Endothelial cell of umbilical vein (primary cell): Measurements from ENCODE around the gene SOHLH2. TPM values are rescaled to one million over a fixed set of nuclear protein-coding genes. Genes with fewer than 3 reads are reported as not detected.

Experiments used
- BruUV-seq: library from RNA; stranded (reverse); fragments of 400-500 nt; replicated peaks from 2 replicates; lab custom pipeline; 2021; lab: Mats Ljungman, UMichigan
- CTCF ChIA-PET: fragments of 300-600, 350-600 bp; sonication (Branson Sonifier 250); formaldehyde crosslinking; loops from one replicate; lab custom pipeline; 2021; ENCODE audit warnings: antibody characterized with exemption, inconsistent platforms; lab: Charles Lee
- POLR2A ChIA-PET: fragments of 300-600, 350-600 bp; sonication (Branson Sonifier 250); formaldehyde crosslinking; loops from one replicate; lab custom pipeline; 2021; ENCODE audit warnings: antibody characterized with exemption, inconsistent platforms; lab: Charles Lee
- DNase-seq: peaks from one replicate; pipeline ENCODE4 v3.0.0-alpha.2; 2011; ENCODE audit warnings: low read depth, low spot score
- FAIRE-seq: peaks from 2 replicates; lab custom pipeline; 2011; peaks lifted over from hg19 to GRCh38; lab: Jason Lieb, UNC
- H2AFZ ChIP-seq: 2 replicates; pipeline ENCODE4 v1.6.0; 2012; ENCODE audit warnings: low read depth, low read length, control low read depth, inconsistent platforms
- H3K27ac ChIP-seq: 2 replicates; pipeline ENCODE4 v1.5.1; 2011; ENCODE audit warnings: low read depth, mild to moderate bottlenecking, control low read depth, low read length, moderate library complexity; ENCODE audit not compliant: insufficient read depth
- H3K27me3 ChIP-seq, 2 experiments: 2 replicates each; pipeline versions ENCODE4 v1.6.0 to v1.6.1; 2011; ENCODE audit warnings: low read length in 2 of 2, mixed read lengths in 1 of 2; ENCODE audit not compliant: control insufficient read depth in 2 of 2, insufficient read depth in 2 of 2
- H3K36me3 ChIP-seq, 2 experiments: 2 replicates in 1 of 2; 3 replicates in 1 of 2; pipeline ENCODE4 v1.5.1; 2011; ENCODE audit warnings: low read length in 2 of 2, mild to moderate bottlenecking in 1 of 2, moderate library complexity in 1 of 2; ENCODE audit not compliant: control insufficient read depth in 2 of 2, insufficient read depth in 2 of 2; ENCODE audit errors: extremely low read depth in 1 of 2
- H3K4me1 ChIP-seq: 3 replicates; pipeline ENCODE4 v1.5.1; 2011; ENCODE audit warnings: mild to moderate bottlenecking, low read length; ENCODE audit not compliant: control insufficient read depth, insufficient read depth; ENCODE audit errors: extremely low read depth
- H3K4me2 ChIP-seq: 2 replicates; pipeline ENCODE4 v1.6.1; 2011; ENCODE audit warnings: low read length, control low read depth, mixed read lengths; ENCODE audit not compliant: insufficient read depth
- H3K4me3 ChIP-seq, 3 experiments: fragments of 200-600 bp in 1 of 3; sonication (generic), shearing (Covaris generic) in 1 of 3; replicated peaks in 1 of 3; 2 replicates each; pipeline ENCODE4 v1.5.1; 2011 to 2016; ENCODE audit warnings: control low read depth in 3 of 3, low read length in 3 of 3, mild to moderate bottlenecking in 2 of 3, inconsistent platforms in 1 of 3, low read depth in 1 of 3, moderate library complexity in 1 of 3; ENCODE audit not compliant: insufficient read depth in 1 of 3
- H3K79me2 ChIP-seq: 2 replicates; pipeline ENCODE4 v1.6.0; 2012; ENCODE audit warnings: low read length, inconsistent platforms; ENCODE audit not compliant: control insufficient read depth, insufficient read depth
- H3K9ac ChIP-seq: replicated peaks from 2 replicates; pipeline ENCODE3; 2011; ENCODE audit warnings: low read length, control low read depth; ENCODE audit not compliant: insufficient read depth; ENCODE audit errors: extremely low read depth
- H3K9me1 ChIP-seq: replicated peaks from 3 replicates; pipeline ENCODE4 v1.6.0; 2011; ENCODE audit warnings: mild to moderate bottlenecking, low read length; ENCODE audit not compliant: control insufficient read depth, insufficient read depth; ENCODE audit errors: extremely low read depth
- H3K9me3 ChIP-seq: replicated peaks from 2 replicates; pipeline ENCODE4 v1.5.1; 2012; ENCODE audit warnings: low read length, inconsistent platforms; ENCODE audit not compliant: control insufficient read depth, insufficient read depth
- H4K20me1 ChIP-seq: replicated peaks from 2 replicates; pipeline ENCODE3; 2011; ENCODE audit warnings: mild to moderate bottlenecking, low read length; ENCODE audit not compliant: control insufficient read depth, insufficient read depth; ENCODE audit errors: extremely low read depth
- CTCF ChIP-seq, 2 donors: IDR thresholded peaks; 1 replicate in 1 of 2; 2 replicates in 1 of 2; pipeline ENCODE4 v1.5.1; 2011; ENCODE audit warnings: low read length in 2 of 2, mild to moderate bottlenecking in 2 of 2, moderate library complexity in 2 of 2, control low read depth in 1 of 2, inconsistent platforms in 1 of 2, low read depth in 1 of 2; ENCODE audit not compliant: insufficient read depth in 1 of 2; ENCODE audit errors: extremely low read depth in 1 of 2
- EZH2 ChIP-seq: IDR thresholded peaks from 2 replicates; pipeline ENCODE4 v1.6.1; 2012; ENCODE audit warnings: borderline replicate concordance, low read depth, mild to moderate bottlenecking, moderate library complexity, low read length, inconsistent platforms; ENCODE audit not compliant: severe bottlenecking
- FOS ChIP-seq: IDR thresholded peaks from 2 replicates; pipeline ENCODE4 v1.6.1; 2011; ENCODE audit warnings: mild to moderate bottlenecking, low read length, moderate library complexity, borderline replicate concordance; ENCODE audit not compliant: insufficient read depth
- GATA2 ChIP-seq: IDR thresholded peaks from 2 replicates; pipeline ENCODE4 v1.7.0; 2011; ENCODE audit warnings: low read depth, mild to moderate bottlenecking, moderate library complexity, mixed read lengths, low read length; ENCODE audit not compliant: insufficient read length, insufficient read depth
- JUN ChIP-seq: IDR thresholded peaks from 2 replicates; pipeline ENCODE4 v1.6.1; 2011; ENCODE audit warnings: borderline replicate concordance, low read depth; ENCODE audit not compliant: insufficient read length, insufficient read depth
- MAX ChIP-seq: IDR thresholded peaks from 2 replicates; pipeline ENCODE4 v1.6.1; 2011; ENCODE audit not compliant: insufficient read depth, insufficient read length
- MYC ChIP-seq: IDR thresholded peaks from one replicate; pipeline ENCODE4 v1.6.1; 2011; ENCODE audit warnings: mild to moderate bottlenecking, low read depth, low read length
- POLR2A ChIP-seq: IDR thresholded peaks from 2 replicates; pipeline ENCODE4 v1.6.1; 2012; ENCODE audit warnings: low read depth, mild to moderate bottlenecking, control low read depth, low read length
- POLR2AphosphoS5 ChIP-seq: IDR thresholded peaks from 2 replicates; pipeline ENCODE4 v1.6.1; 2012; ENCODE audit warnings: low read depth, mild to moderate bottlenecking, control low read depth, low read length, moderate library complexity; ENCODE audit not compliant: insufficient read depth
- dilution Hi-C: fragments of 300-500 bp; cut with MboI; formaldehyde crosslinking; loops from one replicate; pipeline ENCODE4 v1.15.0; 2019; ENCODE audit warnings: low sequenced_read_pairs; ENCODE audit not compliant: extremely low pct_ligation_motif_present
- intact Hi-C: fragments of 100-400 bp; cut with micrococcal nuclease; formaldehyde crosslinking; loops from one replicate; pipeline ENCODE4 v1.10.0; 2022
- polyA plus RNA-seq, 4 experiments: library from polyadenylated mRNA; depleted of rRNA in 3 of 4; stranded (reverse) in 3 of 4; unstranded in 1 of 4; fragments of >200 nt; gene quantifications; 2 replicates each; pipeline versions ENCODE4 v1.2.1 to v1.2.3, GENCODE V29; 2011 to 2012; ENCODE audit warnings: missing spikeins in 1 of 4
- total RNA-seq: library from RNA; stranded (reverse); gene quantifications from 2 replicates; pipeline ENCODE4 v1.2.3, GENCODE V29; 2021

The SOHLH2 gene
- total and polyA plus RNA-seq, 2 donors (not counting 3 experiments of a cell fraction or from before 2014, with no cell fraction given), result 0.11 to 0.55 TPM

GRCh38 chr13:36125841-36126240 lies 88.5 kb downstream of the SOHLH2 start:
- Histone ChIP-seq H3K27ac (no peak overlapping the region), H3K9me3 (no peaks in the 10 kb centered on the region), H3K36me3 (no peaks in the 10 kb centered on the region), H3K4me3 (no peak overlapping the region), H3K79me2 (no peaks in the 10 kb centered on the region), H3K4me1 (peaks cover 3% of the 10 kb centered on the region), H3K9me1 (no peaks in the 10 kb centered on the region), H3K9ac (no peak overlapping the region), H3K27me3 (peaks cover 12 to 13% of the 10 kb centered on the region in 2 experiments), H4K20me1 (no peaks in the 10 kb centered on the region), H2AFZ (no peak overlapping the region), H3K4me2 (no peak overlapping the region)
- POLR2A ChIA-PET, result no interaction called here
- BruUV-seq, result no TSS peak
- no peak for TF ChIP-seq EZH2
- TF ChIP-seq MYC, result no peak
- TF ChIP-seq FOS, result no peak
- TF ChIP-seq POLR2AphosphoS5, result no peak
- no peak for TF ChIP-seq MAX
- TF ChIP-seq JUN, result no peak
- TF ChIP-seq POLR2A, result no peak
- TF ChIP-seq GATA2, result no peak
- TF ChIP-seq CTCF (IDR thresholded peaks at IDR 0.05; ENCODE audit: extremely low read depth in 1 of 2, insufficient read depth in 1 of 2, low read depth in 1 of 2, low read length in 2 of 2), result no peak
- CTCF ChIA-PET, result no interaction called here
- FAIRE-seq (no peak), DNase-seq (no peak)
- intact Hi-C loops, result no loop called here
- dilution Hi-C loops, result no loop called here
